Measurements from ENCODE around the gene MAPK8. TPM values are rescaled to one million over a fixed set of nuclear protein-coding genes. Genes with fewer than 3 reads are reported as not detected.

The MAPK8 gene
- total and polyA plus RNA-seq, 9 of the 15 experiments (the other 6 are each of a cell fraction or from before 2014, with no cell fraction given), result 6.4 to 159 (median 71.0) TPM

- in situ Hi-C loops (cut with MboI) (no loop called here), intact Hi-C loops (cut with micrococcal nuclease) (no loop called here)
- Histone ChIP-seq H3K4me2 (ENCODE audit: insufficient read depth, low read length) (0 out of 2 replicates have a peak overlapping the region, but pooled peaks have one; percentile 40), H3K9me3 (replicated peaks; ENCODE audit: control insufficient read depth, insufficient read depth, low read depth, low read length) (no peaks in the 10 kb centered on the region), H3K9me1 (ENCODE audit: control insufficient read depth, insufficient read depth, low read length) (no peaks in the 10 kb centered on the region), H3K36me3 (ENCODE audit: control insufficient read depth, insufficient read depth, low read length) (peaks cover 17% of the 10 kb centered on the region; the same call in 2 of the 3 replicates), H3K79me2 (ENCODE audit: control insufficient read depth, insufficient read depth, low read length) (peaks cover 76% of the 10 kb centered on the region), H3K4me3 (no peak overlapping the region), H3K27ac (ENCODE audit: extremely low read depth, low read depth, low read length) (peak overlapping the region; percentile 81), H2AFZ (ENCODE audit: low read depth, low read length) (peak overlapping the region; percentile 37), H3K9ac (ENCODE audit: insufficient read depth in 1 of 2, low read depth in 2 of 2, low read length in 2 of 2) (peak overlapping the region in 1 of 2 experiments; percentile 65; a peak in 1 of 4 replicates), H3K4me1 (replicated peaks in 1 of 2; ENCODE audit: control insufficient read depth in 2 of 2, insufficient read depth in 2 of 2, low read length in 2 of 2) (peaks cover 36 to 89% of the 10 kb centered on the region in 2 experiments), H3K27me3 (ENCODE audit: control insufficient read depth in 2 of 2, insufficient read depth in 2 of 2, low read length in 2 of 2) (no peaks in the 10 kb centered on the region), H4K20me1 (replicated peaks; ENCODE audit: control insufficient read depth, insufficient read depth, low read length) (no peaks in the 10 kb centered on the region)
- POLR2A ChIA-PET, result interaction anchor here (1.2 to 1.6 kb wide), 3 partner anchors 10 to 18 kb away, joined by 3 to 10 read pairs (median 5); no protein-coding TSS in a partner anchor
- ATAC-seq (peak; percentile 11; the same call in 2 of the 3 replicates), DNase-seq (ENCODE audit: extremely low read depth in 1 of 4, low spot score in 3 of 4) (peak in 1 of 4 experiments; percentile 62), FAIRE-seq (no peak)
- BruUV-seq (replicated peaks), result no TSS peak
- CTCF ChIA-PET (ENCODE audit: low intra/inter-chr PET ratio), result no interaction called here
- 20% methylated on average over 3 of the region's 3 CpGs for whole genome bisulfite sequencing (ENCODE audit: insufficient coverage, low coverage, missing lambda C conversion rate)
- TF ChIP-seq TCF3 (CRISPR knock-in tag; IDR thresholded peaks at IDR 0.05) (peak; percentile 39; the same call in 1 of the 2 replicates), ZNF134 (CRISPR knock-in tag; conservative IDR thresholded peaks at IDR 0.05) (no peak), FOXJ3 (CRISPR knock-in tag; IDR thresholded peaks at IDR 0.05) (no peak), TEAD4 (IDR thresholded peaks at IDR 0.05; ENCODE audit: low read length) (peak; percentile 58), TEAD4 (CRISPR knock-in tag; IDR thresholded peaks at IDR 0.05; ENCODE audit: borderline replicate concordance) (no peak), ELF2 (CRISPR knock-in tag; IDR thresholded peaks at IDR 0.05) (peak; percentile 16; the same call in 1 of the 2 replicates), GATAD2A (IDR thresholded peaks at IDR 0.05) (0 out of 2 replicates have a peak, but pooled peaks have one; percentile 23), KDM2B (CRISPR knock-in tag; IDR thresholded peaks at IDR 0.05) (no peak), CBFA2T3 (IDR thresholded peaks at IDR 0.05) (peak; percentile 67), MECOM (CRISPR knock-in tag; IDR thresholded peaks at IDR 0.05) (0 out of 2 replicates have a peak, but pooled peaks have one; percentile 12), MTA2 (IDR thresholded peaks at IDR 0.05; ENCODE audit: low read depth) (0 out of 2 replicates have a peak, but pooled peaks have one; percentile 6), TAL1 (IDR thresholded peaks at IDR 0.05) (peak; percentile 7; the same call in 1 of the 2 replicates), BRD9 (IDR thresholded peaks at IDR 0.05; ENCODE audit: low read depth, partially characterized antibody) (peak; percentile 50), ZNF583 (CRISPR knock-in tag; IDR thresholded peaks at IDR 0.05) (0 out of 2 replicates have a peak, but pooled peaks have one; percentile 58), ARID1B (IDR thresholded peaks at IDR 0.05) (peak; percentile 48; the same call in 1 of the 2 replicates), KAT8 (IDR thresholded peaks at IDR 0.05; ENCODE audit: low read depth) (no peak)
- TF ChIP-seq, protein P1, sequence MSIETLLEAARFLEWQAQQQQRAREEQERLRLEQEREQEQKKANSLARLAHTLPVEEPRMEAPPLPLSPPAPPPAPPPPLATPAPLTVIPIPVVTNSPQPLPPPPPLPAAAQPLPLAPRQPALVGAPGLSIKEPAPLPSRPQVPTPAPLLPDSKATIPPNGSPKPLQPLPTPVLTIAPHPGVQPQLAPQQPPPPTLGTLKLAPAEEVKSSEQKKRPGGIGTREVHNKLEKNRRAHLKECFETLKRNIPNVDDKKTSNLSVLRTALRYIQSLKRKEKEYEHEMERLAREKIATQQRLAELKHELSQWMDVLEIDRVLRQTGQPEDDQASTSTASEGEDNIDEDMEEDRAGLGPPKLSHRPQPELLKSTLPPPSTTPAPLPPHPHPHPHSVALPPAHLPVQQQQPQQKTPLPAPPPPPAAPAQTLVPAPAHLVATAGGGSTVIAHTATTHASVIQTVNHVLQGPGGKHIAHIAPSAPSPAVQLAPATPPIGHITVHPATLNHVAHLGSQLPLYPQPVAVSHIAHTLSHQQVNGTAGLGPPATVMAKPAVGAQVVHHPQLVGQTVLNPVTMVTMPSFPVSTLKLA (conservative IDR thresholded peaks at IDR 0.05), result peak in 1 of 2 experiments; percentile 34; a peak in 1 of 4 replicates
- TF ChIP-seq, protein P2, sequence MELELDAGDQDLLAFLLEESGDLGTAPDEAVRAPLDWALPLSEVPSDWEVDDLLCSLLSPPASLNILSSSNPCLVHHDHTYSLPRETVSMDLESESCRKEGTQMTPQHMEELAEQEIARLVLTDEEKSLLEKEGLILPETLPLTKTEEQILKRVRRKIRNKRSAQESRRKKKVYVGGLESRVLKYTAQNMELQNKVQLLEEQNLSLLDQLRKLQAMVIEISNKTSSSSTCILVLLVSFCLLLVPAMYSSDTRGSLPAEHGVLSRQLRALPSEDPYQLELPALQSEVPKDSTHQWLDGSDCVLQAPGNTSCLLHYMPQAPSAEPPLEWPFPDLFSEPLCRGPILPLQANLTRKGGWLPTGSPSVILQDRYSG (tag; conservative IDR thresholded peaks at IDR 0.05; ENCODE audit: low read depth), result 0 out of 2 replicates have a peak, but pooled peaks have one; percentile 19
- TF ChIP-seq, protein P3, sequence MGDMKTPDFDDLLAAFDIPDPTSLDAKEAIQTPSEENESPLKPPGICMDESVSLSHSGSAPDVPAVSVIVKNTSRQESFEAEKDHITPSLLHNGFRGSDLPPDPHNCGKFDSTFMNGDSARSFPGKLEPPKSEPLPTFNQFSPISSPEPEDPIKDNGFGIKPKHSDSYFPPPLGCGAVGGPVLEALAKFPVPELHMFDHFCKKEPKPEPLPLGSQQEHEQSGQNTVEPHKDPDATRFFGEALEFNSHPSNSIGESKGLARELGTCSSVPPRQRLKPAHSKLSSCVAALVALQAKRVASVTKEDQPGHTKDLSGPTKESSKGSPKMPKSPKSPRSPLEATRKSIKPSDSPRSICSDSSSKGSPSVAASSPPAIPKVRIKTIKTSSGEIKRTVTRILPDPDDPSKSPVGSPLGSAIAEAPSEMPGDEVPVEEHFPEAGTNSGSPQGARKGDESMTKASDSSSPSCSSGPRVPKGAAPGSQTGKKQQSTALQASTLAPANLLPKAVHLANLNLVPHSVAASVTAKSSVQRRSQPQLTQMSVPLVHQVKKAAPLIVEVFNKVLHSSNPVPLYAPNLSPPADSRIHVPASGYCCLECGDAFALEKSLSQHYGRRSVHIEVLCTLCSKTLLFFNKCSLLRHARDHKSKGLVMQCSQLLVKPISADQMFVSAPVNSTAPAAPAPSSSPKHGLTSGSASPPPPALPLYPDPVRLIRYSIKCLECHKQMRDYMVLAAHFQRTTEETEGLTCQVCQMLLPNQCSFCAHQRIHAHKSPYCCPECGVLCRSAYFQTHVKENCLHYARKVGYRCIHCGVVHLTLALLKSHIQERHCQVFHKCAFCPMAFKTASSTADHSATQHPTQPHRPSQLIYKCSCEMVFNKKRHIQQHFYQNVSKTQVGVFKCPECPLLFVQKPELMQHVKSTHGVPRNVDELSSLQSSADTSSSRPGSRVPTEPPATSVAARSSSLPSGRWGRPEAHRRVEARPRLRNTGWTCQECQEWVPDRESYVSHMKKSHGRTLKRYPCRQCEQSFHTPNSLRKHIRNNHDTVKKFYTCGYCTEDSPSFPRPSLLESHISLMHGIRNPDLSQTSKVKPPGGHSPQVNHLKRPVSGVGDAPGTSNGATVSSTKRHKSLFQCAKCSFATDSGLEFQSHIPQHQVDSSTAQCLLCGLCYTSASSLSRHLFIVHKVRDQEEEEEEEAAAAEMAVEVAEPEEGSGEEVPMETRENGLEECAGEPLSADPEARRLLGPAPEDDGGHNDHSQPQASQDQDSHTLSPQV (IDR thresholded peaks at IDR 0.05), result peak; percentile 67
Measured at GRCh38 chr10:48482207-48482606, 175.7 kb downstream of the MAPK8 start.

Data from K562 (cell line).